GM12892 (cell line): ENCODE data around the gene SH3RF1.

Experiments
- POLR2A ChIP-seq: IDR thresholded peaks from 2 replicates; pipeline ENCODE4 v1.6.1; 2011; ENCODE audit warnings: low read depth, low read length, control low read depth
- TAF1 ChIP-seq: IDR thresholded peaks from 2 replicates; pipeline ENCODE4 v1.6.1; 2011; ENCODE audit warnings: low read depth, mild to moderate bottlenecking, control low read depth, low read length, borderline replicate concordance

DNA sequence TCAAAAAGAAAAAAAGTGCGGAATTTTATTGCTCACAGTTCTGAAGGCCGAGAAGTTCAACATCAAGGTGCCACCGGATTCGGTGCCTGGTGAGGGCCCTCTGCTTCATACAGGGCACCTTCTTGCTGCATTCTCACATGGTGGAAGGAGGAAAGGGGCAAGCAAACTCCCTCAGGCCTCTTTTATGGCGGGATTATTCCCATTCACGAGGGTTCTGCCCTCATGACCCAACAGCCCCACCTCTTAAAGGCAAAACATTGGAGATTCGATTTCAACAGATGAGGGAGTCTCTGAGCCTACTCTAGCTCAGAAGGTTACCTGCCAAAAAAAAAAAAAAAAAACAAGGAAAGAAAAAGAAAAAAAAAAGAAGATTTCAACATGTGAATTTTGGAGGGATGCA is 196.6 kb downstream of the SH3RF1 start:
- TF ChIP-seq POLR2A (no peak), TAF1 (no peak)
